Activated CD4-positive, alpha-beta T cell treated with anti-CD3 and anti-CD28 coated beads for 36 hours (primary cell): ENCODE results near the gene VANGL2. TPM values are rescaled to one million over a fixed set of nuclear protein-coding genes. Genes with fewer than 3 reads are reported as not detected.

Experiments used
- ATAC-seq: fragments of 200-7000 bp; cut with Tn5 transposase; one replicate; pipeline ENCODE4 v1.10.0; 2021; ENCODE audit warnings: mild to moderate bottlenecking, moderate library complexity
- CTCF ChIA-PET: fragments of 350-600 bp; sonication (Branson Sonifier 250); formaldehyde crosslinking; loops from one replicate; lab custom pipeline; 2021; ENCODE audit warnings: antibody characterized with exemption; lab: Charles Lee
- POLR2A ChIA-PET: fragments of 350-600 bp; sonication (Branson Sonifier 250); formaldehyde crosslinking; loops from one replicate; lab custom pipeline; 2021; ENCODE audit warnings: antibody characterized with exemption, inconsistent platforms; lab: Charles Lee
- DNase-seq: peaks from one replicate; pipeline ENCODE4 v3.0.0-alpha.2; 2020
- H3K27ac Mint-ChIP-seq: one replicate; pipeline ENCODE4 v1.8.0; 2021; ENCODE audit warnings: mixed read lengths
- H3K27me3 Mint-ChIP-seq: one replicate; pipeline ENCODE4 v1.8.0; 2021; ENCODE audit warnings: mixed read lengths
- H3K36me3 Mint-ChIP-seq: one replicate; pipeline ENCODE4 v1.8.0; 2021; ENCODE audit warnings: low read depth, mixed read lengths
- H3K4me1 Mint-ChIP-seq: one replicate; pipeline ENCODE4 v1.8.0; 2021; ENCODE audit warnings: mixed read lengths
- H3K4me3 Mint-ChIP-seq: one replicate; pipeline ENCODE4 v1.8.0; 2021; ENCODE audit warnings: mild to moderate bottlenecking, moderate library complexity, mixed read lengths
- H3K9me3 Mint-ChIP-seq: one replicate; pipeline ENCODE4 v1.8.0; 2021; ENCODE audit warnings: low read depth, mixed read lengths
- intact Hi-C, 2 experiments: fragments of 100-400 bp; cut with DNase I in 1 of 2; cut with micrococcal nuclease in 1 of 2; formaldehyde crosslinking; loops; one replicate each; pipeline versions ENCODE4 v1.14.2 to v1.15.1; 2022 to 2024; cut with DNase I, micrococcal nuclease
- total RNA-seq, 2 experiments: library from RNA; stranded (reverse); gene quantifications; one replicate each; pipeline ENCODE4 v1.2.3, GENCODE V29; 2021

VANGL2 gene
- total RNA-seq, 2 experiments from 2014 or later = 0.09 to 0.12 TPM

DNA sequence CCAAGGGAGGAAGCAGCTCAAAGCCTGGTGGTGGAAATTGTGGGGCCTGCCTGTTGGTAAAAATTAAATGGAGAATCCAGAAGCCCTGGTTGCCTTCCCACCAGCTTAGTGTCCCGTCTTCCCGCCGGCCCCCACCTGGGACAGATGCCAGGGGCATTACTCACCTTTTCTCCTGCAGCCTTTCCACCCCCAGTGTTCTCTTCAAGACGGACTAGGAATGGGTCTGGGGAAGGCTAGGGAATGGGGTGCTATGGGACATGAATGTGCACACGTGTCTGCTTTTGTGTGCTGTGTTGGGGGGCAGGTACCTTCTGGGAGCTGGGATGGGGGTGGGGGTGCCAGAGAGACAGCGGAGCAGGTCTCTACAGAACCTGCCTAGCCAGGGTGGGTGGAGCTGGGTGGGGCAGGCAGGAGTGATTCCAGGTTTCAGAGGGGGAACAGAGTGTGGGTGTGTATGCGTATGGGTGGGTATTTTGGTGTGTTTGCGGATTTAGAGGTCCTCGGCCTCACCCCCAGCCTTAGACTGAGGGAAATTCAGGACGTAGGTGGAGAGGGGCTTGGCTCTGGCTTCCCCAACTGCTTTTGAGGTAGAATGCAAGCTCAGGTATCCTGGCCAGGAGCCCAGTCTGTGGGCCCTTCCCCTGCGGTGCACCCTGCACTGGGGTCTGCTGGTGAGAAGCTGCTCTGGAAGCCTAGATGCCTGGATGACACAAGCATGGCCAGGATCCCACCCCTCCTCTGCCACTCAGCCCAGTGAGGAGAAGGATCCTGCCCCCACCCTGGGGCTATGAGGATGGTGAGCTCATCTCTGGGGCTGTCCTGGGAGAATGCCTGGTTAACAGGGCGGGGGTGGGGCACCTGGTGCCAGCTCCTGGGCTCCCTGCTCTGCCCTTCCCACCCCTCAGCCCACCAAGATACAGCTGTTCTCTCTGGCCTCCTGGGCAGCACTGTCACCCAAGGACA is 7.8 kb downstream of the VANGL2 start:
- Mint-ChIP-seq H3K4me1 (no peaks in the 10 kb centered on the region), H3K27ac (no peak overlapping the region), H3K27me3 (no peaks in the 10 kb centered on the region), H3K9me3 (no peaks in the 10 kb centered on the region), H3K36me3 (no peaks in the 10 kb centered on the region), H3K4me3 (no peak overlapping the region)
- ChIA-PET POLR2A (interaction anchor here (0.6 kb wide), 1 partner anchor 54 kb away, joined by 3 read pairs; no protein-coding TSS in a partner anchor), CTCF (interaction anchor here (0.6 to 0.7 kb wide), 2 partner anchors 53 to 119 kb away, joined by 3 read pairs; no protein-coding TSS in a partner anchor)
- no peak for DNase-seq
- no peak for ATAC-seq
- intact Hi-C loops = no loop called here

DNA sequence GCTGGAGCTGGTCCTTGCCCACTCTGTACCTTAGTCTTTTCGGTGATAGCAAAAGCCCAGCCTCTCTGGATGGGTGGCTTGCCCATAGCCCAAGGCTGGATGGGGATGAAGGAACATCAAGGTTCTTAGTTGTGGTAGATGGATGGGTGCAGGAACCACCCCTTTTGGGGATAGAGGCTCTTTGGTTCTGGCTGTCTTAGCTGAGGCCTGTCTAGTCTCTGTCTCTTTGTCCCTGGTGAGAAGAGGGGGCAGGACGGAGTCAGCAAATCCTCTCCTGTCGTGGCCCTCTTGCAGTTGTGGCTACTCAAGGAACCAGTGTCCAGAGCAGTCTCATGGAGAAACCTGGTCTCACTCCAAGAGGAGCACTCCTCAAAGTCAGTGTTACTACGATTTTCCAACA is 8.5 kb downstream of the VANGL2 start:
- POLR2A ChIA-PET = no interaction called here
- Mint-ChIP-seq H3K4me3 (no peak overlapping the region), H3K36me3 (no peaks in the 10 kb centered on the region), H3K9me3 (no peaks in the 10 kb centered on the region), H3K27ac (no peak overlapping the region), H3K27me3 (no peaks in the 10 kb centered on the region), H3K4me1 (no peaks in the 10 kb centered on the region)
- ATAC-seq (no peak), DNase-seq (no peak)
- intact Hi-C loops = no loop called here
- CTCF ChIA-PET = interaction anchor here (0.7 kb wide), 1 partner anchor 120 kb away, joined by 3 read pairs; no protein-coding TSS in a partner anchor

DNA sequence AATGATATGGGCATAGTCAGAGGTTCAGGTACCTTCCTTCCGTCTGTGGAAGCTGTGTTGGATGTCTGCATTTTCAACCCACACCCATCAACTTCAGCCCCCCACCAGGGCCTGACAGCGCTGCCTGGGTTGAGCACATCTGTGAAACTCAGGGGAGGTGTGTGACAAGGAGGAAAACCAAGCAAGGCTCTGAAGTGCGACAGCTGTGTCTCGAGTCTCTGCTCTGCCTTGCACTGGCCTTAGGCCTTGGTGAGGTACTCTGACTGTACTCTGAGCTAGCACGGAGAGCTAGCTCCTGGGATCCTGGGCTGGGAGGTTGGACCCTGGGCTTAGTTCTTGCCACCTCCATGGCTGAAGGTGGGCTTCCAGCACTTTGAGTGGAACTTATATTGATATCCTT is 9.1 kb downstream of the VANGL2 start:
- ChIA-PET CTCF (interaction anchor here (0.6 kb wide), 1 partner anchor 202 kb away, joined by 3 read pairs; no protein-coding TSS in a partner anchor), POLR2A (no interaction called here)
- no peaks in the 10 kb centered on the region for H3K36me3 Mint-ChIP-seq
- no peaks in the 10 kb centered on the region for H3K9me3 Mint-ChIP-seq
- intact Hi-C loops = no loop called here
- ATAC-seq = no peak
- no peaks in the 10 kb centered on the region for H3K4me1 Mint-ChIP-seq
- H3K4me3 Mint-ChIP-seq = no peak overlapping the region
- no peak for DNase-seq
- no peaks in the 10 kb centered on the region for H3K27me3 Mint-ChIP-seq
- no peak overlapping the region for H3K27ac Mint-ChIP-seq

DNA sequence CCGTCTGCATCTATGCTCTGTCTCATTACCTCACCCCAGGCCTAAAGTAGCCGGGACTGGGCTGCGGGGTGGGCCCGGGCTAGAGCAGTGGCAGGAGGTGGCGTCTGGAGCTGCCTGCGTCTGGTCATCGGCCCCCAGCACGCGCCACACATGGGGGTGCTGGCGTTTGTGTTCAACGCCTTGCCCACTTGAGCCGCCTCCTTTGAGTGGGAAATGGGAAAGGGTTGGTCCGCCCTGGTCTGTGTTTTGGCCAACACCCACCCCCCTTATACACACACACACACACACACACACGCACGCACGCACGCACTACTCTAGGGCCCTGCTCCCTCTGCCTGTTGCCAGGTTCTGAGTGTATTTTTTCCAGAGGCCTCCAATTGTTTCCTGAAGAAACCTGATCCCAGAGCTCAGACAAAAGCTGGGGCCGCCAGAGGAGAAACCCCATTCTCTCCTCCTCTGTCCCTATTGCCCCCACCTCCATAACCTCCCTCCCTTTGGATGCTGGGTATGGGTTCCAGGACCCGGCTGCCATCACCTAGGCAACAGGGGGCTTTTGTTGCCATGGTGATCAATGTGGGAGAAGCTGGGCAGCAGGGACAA is 10.1 kb downstream of the VANGL2 start:
- POLR2A ChIA-PET = no interaction called here
- intact Hi-C loops = no loop called here
- no peaks in the 10 kb centered on the region for H3K27me3 Mint-ChIP-seq
- CTCF ChIA-PET = interaction anchor here (0.5 kb wide), 1 partner anchor 47 kb away, joined by 3 read pairs; no protein-coding TSS in a partner anchor
- DNase-seq = no peak
- no peak for ATAC-seq
- H3K4me3 Mint-ChIP-seq = no peak overlapping the region
- H3K27ac Mint-ChIP-seq = no peak overlapping the region
- no peaks in the 10 kb centered on the region for H3K36me3 Mint-ChIP-seq
- H3K4me1 Mint-ChIP-seq = no peaks in the 10 kb centered on the region
- no peaks in the 10 kb centered on the region for H3K9me3 Mint-ChIP-seq

DNA sequence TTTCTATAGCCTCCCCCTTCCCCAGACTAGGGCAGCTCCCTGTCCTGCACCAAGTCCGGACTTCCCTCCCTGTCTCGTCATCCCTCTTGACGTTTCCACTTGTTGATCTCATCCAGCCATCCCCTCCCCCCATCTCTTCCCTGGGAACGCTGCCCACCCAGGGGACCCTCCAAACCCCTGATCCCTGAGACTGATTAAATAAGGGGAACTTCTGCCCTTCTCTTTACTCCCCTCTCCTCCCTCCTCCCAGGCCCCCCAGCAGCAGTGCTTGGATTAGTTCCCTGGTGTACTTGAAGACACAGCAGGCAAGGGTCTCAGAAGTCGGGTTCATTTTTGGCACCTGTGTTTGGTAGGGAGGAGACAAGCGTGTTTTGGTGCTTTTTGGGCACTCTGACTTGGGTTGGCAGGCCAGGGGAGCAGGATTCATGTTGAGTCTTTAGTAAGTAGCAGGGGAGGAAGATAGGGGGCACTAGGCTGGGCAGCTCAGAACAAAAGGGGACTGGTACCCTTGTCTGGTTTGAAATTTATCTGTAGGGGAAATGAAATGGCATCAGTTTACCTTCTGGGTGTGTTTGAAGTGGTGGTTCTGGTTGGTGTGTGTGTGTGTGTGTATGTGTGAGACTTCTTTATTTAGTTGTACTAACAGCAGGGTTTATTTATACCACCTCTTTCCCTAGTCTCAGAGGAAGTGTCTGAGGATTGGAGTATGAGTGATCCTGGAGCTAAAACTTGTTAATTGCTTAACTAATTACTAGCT is 11.1 kb downstream of the VANGL2 start:
- Mint-ChIP-seq H3K9me3 (no peaks in the 10 kb centered on the region), H3K36me3 (no peaks in the 10 kb centered on the region), H3K4me3 (no peak overlapping the region), H3K27me3 (no peaks in the 10 kb centered on the region), H3K27ac (peak overlapping the region; percentile 17), H3K4me1 (no peaks in the 10 kb centered on the region)
- POLR2A ChIA-PET = no interaction called here
- no peak for DNase-seq
- intact Hi-C loops = no loop called here
- no peak for ATAC-seq
- CTCF ChIA-PET = interaction anchor here (0.6 kb wide), 1 partner anchor 41 kb away, joined by 3 read pairs; no protein-coding TSS in a partner anchor

DNA sequence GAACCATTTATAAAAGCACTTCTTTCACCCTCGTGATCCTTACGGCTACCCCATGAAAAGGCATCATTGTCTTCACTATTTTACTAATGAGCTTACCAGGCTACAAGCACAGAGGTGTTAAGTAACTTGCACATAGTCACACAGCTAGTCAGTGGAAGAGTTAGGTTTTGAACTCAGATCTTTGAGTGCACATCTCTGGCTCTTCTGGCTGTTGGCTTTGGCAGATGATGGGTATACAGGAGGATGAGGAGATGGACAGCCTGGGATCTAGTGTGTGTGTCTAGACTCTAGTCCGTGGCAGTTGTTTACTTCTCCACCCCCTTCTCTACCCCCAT is 11.6 kb downstream of the VANGL2 start:
- no peak for ATAC-seq
- Mint-ChIP-seq H3K4me1 (no peaks in the 10 kb centered on the region), H3K4me3 (no peak overlapping the region), H3K36me3 (no peaks in the 10 kb centered on the region), H3K27me3 (no peaks in the 10 kb centered on the region), H3K9me3 (no peaks in the 10 kb centered on the region), H3K27ac (no peak overlapping the region)
- ChIA-PET POLR2A (no interaction called here), CTCF (no interaction called here)
- intact Hi-C loops = no loop called here
- DNase-seq = no peak

DNA sequence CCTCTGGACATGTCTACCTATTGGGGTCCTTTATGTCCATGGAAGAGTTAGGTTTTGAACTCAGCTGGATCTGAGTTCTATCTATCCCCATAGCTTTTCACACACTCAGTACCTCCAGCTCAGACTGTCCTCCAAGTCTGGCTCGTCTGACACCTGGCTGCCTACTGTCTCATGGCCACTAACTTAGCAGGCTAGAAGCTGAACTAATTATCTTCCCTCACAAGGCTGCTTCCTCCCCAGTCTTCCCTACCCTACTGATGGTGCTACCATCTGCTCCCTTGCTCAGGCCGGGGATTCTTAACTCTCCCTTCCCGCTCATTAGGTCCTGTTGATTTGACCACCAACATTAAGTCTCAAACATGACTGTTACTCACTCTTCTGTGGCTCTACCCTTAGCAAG is 13.4 kb downstream of the VANGL2 start:
- H3K4me1 Mint-ChIP-seq = no peaks in the 10 kb centered on the region
- CTCF ChIA-PET = interaction anchor here (0.7 to 0.8 kb wide), 2 partner anchors 193 to 221 kb away, joined by 3 read pairs; no protein-coding TSS in a partner anchor
- no peaks in the 10 kb centered on the region for H3K36me3 Mint-ChIP-seq
- intact Hi-C loops = no loop called here
- H3K27ac Mint-ChIP-seq = no peak overlapping the region
- ATAC-seq (no peak), DNase-seq (no peak)
- H3K27me3 Mint-ChIP-seq = no peaks in the 10 kb centered on the region
- no peaks in the 10 kb centered on the region for H3K9me3 Mint-ChIP-seq
- POLR2A ChIA-PET = interaction anchor here (0.5 kb wide), 1 partner anchor 88 kb away, joined by 3 read pairs; no protein-coding TSS in a partner anchor
- no peak overlapping the region for H3K4me3 Mint-ChIP-seq

DNA sequence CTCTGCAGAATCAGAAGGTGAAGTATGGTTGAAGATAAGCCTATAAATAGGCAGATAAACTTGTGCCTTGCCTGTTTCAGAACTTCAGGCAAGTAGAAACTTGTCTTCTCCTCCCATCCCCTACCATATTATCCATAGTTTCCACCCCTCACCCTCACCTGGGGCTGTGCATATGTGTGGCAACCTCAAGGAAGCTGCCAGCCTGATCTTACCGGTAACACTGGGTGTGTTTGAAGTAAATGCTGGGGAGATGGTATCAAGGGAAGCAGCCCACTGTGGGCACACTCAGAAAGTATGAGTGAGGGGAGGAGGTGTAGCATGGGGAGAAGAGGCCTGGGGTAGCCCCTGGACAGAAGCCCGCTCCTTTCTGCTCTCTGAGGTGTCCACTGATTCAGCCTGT is 14.5 kb downstream of the VANGL2 start:
- ChIA-PET POLR2A (no interaction called here), CTCF (interaction anchor here (0.7 kb wide), 1 partner anchor 586 kb away, joined by 3 read pairs; no protein-coding TSS in a partner anchor)
- intact Hi-C loops = no loop called here
- DNase-seq = no peak
- no peaks in the 10 kb centered on the region for H3K9me3 Mint-ChIP-seq
- no peaks in the 10 kb centered on the region for H3K27me3 Mint-ChIP-seq
- no peak for ATAC-seq
- no peaks in the 10 kb centered on the region for H3K4me1 Mint-ChIP-seq
- H3K36me3 Mint-ChIP-seq = no peaks in the 10 kb centered on the region
- H3K27ac Mint-ChIP-seq = no peak overlapping the region
- no peak overlapping the region for H3K4me3 Mint-ChIP-seq

DNA sequence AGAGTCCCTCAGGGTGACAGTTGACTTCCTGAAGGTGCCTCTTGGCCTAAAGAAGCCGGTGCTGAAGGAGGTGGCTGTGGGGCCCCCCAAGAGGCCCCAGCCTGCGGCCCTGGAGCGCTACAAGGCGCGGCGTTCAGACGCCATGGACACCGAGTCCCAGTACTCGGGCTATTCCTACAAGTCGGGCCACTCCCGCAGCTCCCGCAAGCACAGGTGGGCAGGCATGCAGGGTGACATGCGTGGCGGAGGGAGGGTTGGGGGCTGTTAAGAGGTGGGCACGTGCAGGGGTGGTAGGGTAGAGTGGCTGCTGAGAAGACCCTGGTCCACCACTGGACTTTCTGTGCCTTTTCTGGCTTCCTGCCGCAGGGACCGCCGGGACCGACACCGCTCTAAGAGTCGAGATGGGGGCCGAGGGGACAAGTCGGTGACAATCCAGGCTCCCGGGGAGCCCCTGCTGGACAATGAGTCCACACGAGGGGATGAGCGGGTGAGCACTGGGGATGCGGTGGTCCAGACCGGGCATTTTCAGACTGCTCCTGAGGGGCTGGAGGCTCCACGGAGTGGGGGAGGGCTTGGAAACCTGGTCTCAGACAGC is 15.4 kb downstream of the VANGL2 start:
- H3K27ac Mint-ChIP-seq = no peak overlapping the region
- ChIA-PET CTCF (interaction anchor here (0.6 to 1.4 kb wide), 3 partner anchors 40 to 312 kb away, joined by 3 to 4 read pairs (median 3); no protein-coding TSS in a partner anchor), POLR2A (no interaction called here)
- no peaks in the 10 kb centered on the region for H3K4me1 Mint-ChIP-seq
- intact Hi-C loops = no loop called here
- no peak overlapping the region for H3K4me3 Mint-ChIP-seq
- H3K9me3 Mint-ChIP-seq = no peaks in the 10 kb centered on the region
- H3K27me3 Mint-ChIP-seq = no peaks in the 10 kb centered on the region
- DNase-seq (no peak), ATAC-seq (no peak)
- H3K36me3 Mint-ChIP-seq = no peaks in the 10 kb centered on the region

DNA sequence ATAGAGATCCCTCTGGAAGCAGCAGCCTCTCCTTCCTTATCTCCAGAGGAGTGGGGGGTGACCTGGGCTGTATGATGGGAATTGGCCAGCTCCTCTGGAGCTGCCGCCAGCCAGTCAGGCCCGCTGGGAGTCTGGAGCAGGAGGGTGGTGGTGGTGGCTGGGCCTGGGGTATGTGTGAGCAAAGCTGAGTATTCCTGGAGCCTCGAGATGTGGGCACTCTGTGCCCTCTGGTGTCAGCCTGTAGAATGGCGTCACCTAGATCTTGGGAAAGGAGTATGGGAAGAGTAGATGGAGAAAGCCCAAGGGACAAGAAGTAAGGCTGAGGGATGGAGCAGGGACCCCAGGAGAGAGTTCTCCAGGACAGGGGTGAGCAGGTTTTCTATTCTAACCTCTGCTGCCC is 16.0 kb downstream of the VANGL2 start:
- Mint-ChIP-seq H3K36me3 (no peaks in the 10 kb centered on the region), H3K4me3 (no peak overlapping the region), H3K4me1 (no peaks in the 10 kb centered on the region), H3K9me3 (no peaks in the 10 kb centered on the region), H3K27ac (no peak overlapping the region), H3K27me3 (no peaks in the 10 kb centered on the region)
- intact Hi-C loops = no loop called here
- ChIA-PET CTCF (interaction anchor here (0.6 to 1.4 kb wide), 4 partner anchors 40 to 313 kb away, joined by 3 to 4 read pairs (median 4); no protein-coding TSS in a partner anchor), POLR2A (interaction anchor here (0.7 kb wide), 1 partner anchor 256 kb away, joined by 3 read pairs; no protein-coding TSS in a partner anchor)
- ATAC-seq = peak; percentile 57
- peak; percentile 19 for DNase-seq
